Natural killer cell (primary cell): Measurements from ENCODE around the gene RAB40A. TPM values are rescaled to one million over a fixed set of nuclear protein-coding genes. Genes with fewer than 3 reads are reported as not detected.

Experiments
- ATAC-seq, 3 donors: fragments of 150-1000 bp in 2 of 3; fragments of 200-7000 bp in 1 of 3; cut with Tn5 transposase; 1 replicate in 1 of 3; 2 replicates in 2 of 3; pipeline ENCODE4 v1.10.0; 2021; ENCODE audit warnings: mild to moderate bottlenecking in 2 of 3, moderate library complexity in 2 of 3
- DNase-seq, 2 donors: peaks; one replicate each; pipeline versions ENCODE4 v3.0.0 to v3.0.0-alpha.2; 2013 to 2021; ENCODE audit warnings: mixed read lengths in 1 of 2
- H3K27ac ChIP-seq: one replicate; pipeline ENCODE4 v1.5.1; 2013; ENCODE audit warnings: mild to moderate bottlenecking, low read length
- H3K27me3 ChIP-seq: one replicate; pipeline ENCODE4 v1.6.1; 2013; ENCODE audit warnings: low read length; ENCODE audit not compliant: control insufficient read depth, insufficient read depth
- H3K36me3 ChIP-seq: one replicate; pipeline ENCODE4 v1.6.1; 2013; ENCODE audit warnings: low read length; ENCODE audit not compliant: control insufficient read depth, insufficient read depth
- H3K4me1 ChIP-seq: one replicate; pipeline ENCODE4 v1.6.1; 2013; ENCODE audit warnings: low read length; ENCODE audit not compliant: control insufficient read depth, insufficient read depth
- H3K4me3 ChIP-seq: one replicate; pipeline ENCODE4 v1.5.1; 2013; ENCODE audit warnings: low read length
- H3K9me3 ChIP-seq: one replicate; pipeline ENCODE4 v1.6.1; 2013; ENCODE audit warnings: low read length; ENCODE audit not compliant: control insufficient read depth, insufficient read depth
- H3K27ac Mint-ChIP-seq, 2 donors: one replicate each; pipeline ENCODE4 v1.8.0; 2022; ENCODE audit warnings: mild to moderate bottlenecking in 2 of 2, mixed read lengths in 2 of 2, moderate library complexity in 1 of 2
- H3K27me3 Mint-ChIP-seq, 2 donors: one replicate each; pipeline ENCODE4 v1.8.0; 2022; ENCODE audit warnings: low read depth in 2 of 2, mixed read lengths in 2 of 2
- H3K36me3 Mint-ChIP-seq: one replicate; pipeline ENCODE4 v1.8.0; 2022; ENCODE audit warnings: mixed read lengths
- H3K4me1 Mint-ChIP-seq, 2 donors: one replicate each; pipeline ENCODE4 v1.8.0; 2022; ENCODE audit warnings: mixed read lengths in 2 of 2
- H3K4me3 Mint-ChIP-seq: one replicate; pipeline ENCODE4 v1.8.0; 2022; ENCODE audit warnings: mild to moderate bottlenecking, moderate library complexity, mixed read lengths
- H3K9me3 Mint-ChIP-seq, 2 donors: one replicate each; pipeline ENCODE4 v1.8.0; 2022; ENCODE audit warnings: mixed read lengths in 2 of 2
- CTCF ChIP-seq: fragments of 200-600 bp; IDR thresholded peaks from one replicate; pipeline ENCODE4 v1.8.0; 2022; ENCODE audit warnings: antibody characterized with exemption
- WGBS: methylation state at CpG from one replicate; pipeline ENCODE4 v1.1.7; 2013; ENCODE audit warnings: missing lambda C conversion rate; ENCODE audit not compliant: insufficient coverage; 5-methylcytosine and 5-hydroxymethylcytosine counted together
- intact Hi-C: fragments of 100-400 bp; cut with micrococcal nuclease; formaldehyde crosslinking; loops from one replicate; pipeline ENCODE4 v1.14.2; 2022
- total RNA-seq, 4 donors: library from RNA; stranded (reverse); fragments of 120-200 nt in 1 of 4; gene quantifications; one replicate each; pipeline versions ENCODE4 v1.2.3 to v1.2.4, GENCODE V29; 2013 to 2022

RAB40A gene
- total RNA-seq, 3 donors from 2014 or later (not counting 1 experiment from before 2014, with no cell fraction given), result not detected

- H3K4me1 ChIP-seq, result no peaks in the 10 kb centered on the region
- no peak overlapping the region for H3K4me3 ChIP-seq
- intact Hi-C loops, result no loop called here
- Mint-ChIP-seq H3K4me3 (no peak overlapping the region), H3K4me1 (no peaks in the 10 kb centered on the region), H3K27ac (no peak overlapping the region), H3K9me3 (no peaks in the 10 kb centered on the region), H3K36me3 (no peaks in the 10 kb centered on the region), H3K27me3 (peaks cover 3 to 7% of the 10 kb centered on the region in 2 donors)
- WGBS, result no CpG with 5 or more reads among the region's 1 CpG
- no peaks in the 10 kb centered on the region for H3K27me3 ChIP-seq
- H3K36me3 ChIP-seq, result no peaks in the 10 kb centered on the region
- no peak for ATAC-seq
- DNase-seq, result no peak
- H3K27ac ChIP-seq, result no peak overlapping the region
- no peaks in the 10 kb centered on the region for H3K9me3 ChIP-seq
- TF ChIP-seq CTCF, result no peak
These were observed 30.5 kb downstream of the RAB40A start for GRCh38 chrX:103488794-103489193.

- Histone ChIP-seq H3K36me3 (no peaks in the 10 kb centered on the region), H3K4me1 (no peaks in the 10 kb centered on the region), H3K27me3 (no peaks in the 10 kb centered on the region), H3K9me3 (no peaks in the 10 kb centered on the region), H3K4me3 (no peak overlapping the region), H3K27ac (no peak overlapping the region)
- Mint-ChIP-seq H3K36me3 (no peaks in the 10 kb centered on the region), H3K4me3 (no peak overlapping the region), H3K4me1 (no peaks in the 10 kb centered on the region), H3K27me3 (peaks cover 3 to 7% of the 10 kb centered on the region in 2 donors), H3K27ac (no peak overlapping the region), H3K9me3 (no peaks in the 10 kb centered on the region)
- TF ChIP-seq CTCF, result no peak
- intact Hi-C loops, result no loop called here
- ATAC-seq (no peak), DNase-seq (peak in 1 of 2 donors; percentile 2)
- 86% methylated on average over 1 of the region's 4 CpGs for WGBS
These were observed 31.0 kb downstream of the RAB40A start for GRCh38 chrX:103488332-103488731.

- peaks cover 0 to 7% of the 10 kb centered on the region in 2 donors for H3K27me3 Mint-ChIP-seq
- TF ChIP-seq CTCF, result no peak
- H3K36me3 Mint-ChIP-seq, result no peaks in the 10 kb centered on the region
- no peak overlapping the region for H3K4me3 ChIP-seq
- no peaks in the 10 kb centered on the region for H3K9me3 Mint-ChIP-seq
- DNase-seq (peak in 1 of 2 donors; percentile 23), ATAC-seq (no peak)
- no peaks in the 10 kb centered on the region for H3K27me3 ChIP-seq
- H3K27ac Mint-ChIP-seq, result no peak overlapping the region
- H3K4me3 Mint-ChIP-seq, result no peak overlapping the region
- 25% methylated on average over 2 of the region's 4 CpGs for WGBS
- H3K9me3 ChIP-seq, result no peaks in the 10 kb centered on the region
- H3K4me1 Mint-ChIP-seq, result no peaks in the 10 kb centered on the region
- no peak overlapping the region for H3K27ac ChIP-seq
- intact Hi-C loops, result no loop called here
- H3K36me3 ChIP-seq, result no peaks in the 10 kb centered on the region
- H3K4me1 ChIP-seq, result no peaks in the 10 kb centered on the region
These were observed 35.6 kb downstream of the RAB40A start for GRCh38 chrX:103483720-103484119.

- no peak for ATAC-seq
- peaks cover 0 to 7% of the 10 kb centered on the region in 2 donors for H3K27me3 Mint-ChIP-seq
These were observed 38.8 kb downstream of the RAB40A start for GRCh38 chrX:103480526-103480925.

More at GRCh38 chrX:103480526-103480925, 38.8 kb downstream of the RAB40A start:
- no peak for TF ChIP-seq CTCF
- WGBS, result 76% methylated on average over 2 of the region's 2 CpGs
- Mint-ChIP-seq H3K36me3 (no peaks in the 10 kb centered on the region), H3K9me3 (no peaks in the 10 kb centered on the region), H3K4me3 (no peak overlapping the region), H3K4me1 (no peaks in the 10 kb centered on the region), H3K27ac (no peak overlapping the region)
- no peaks in the 10 kb centered on the region for H3K27me3 ChIP-seq
- H3K27ac ChIP-seq, result no peak overlapping the region
- H3K9me3 ChIP-seq, result no peaks in the 10 kb centered on the region
- H3K4me1 ChIP-seq, result no peaks in the 10 kb centered on the region
- intact Hi-C loops, result no loop called here
- no peak for DNase-seq
- no peak overlapping the region for H3K4me3 ChIP-seq
- H3K36me3 ChIP-seq, result no peaks in the 10 kb centered on the region
